Loucy (cell line): ENCODE measurements around the gene BMPER.

ENCODE experiments used
- H2AFZ ChIP-seq: fragments of 200-600 bp; sonication (generic); 2 replicates; pipeline ENCODE4 v1.6.0; 2016; ENCODE audit warnings: antibody characterized with exemption, mild to moderate bottlenecking, low read length, moderate library complexity
- H3F3A ChIP-seq: fragments of 200-600 bp; 2 replicates; pipeline ENCODE4 v1.6.0; 2016; ENCODE audit warnings: antibody characterized with exemption, low read depth, mild to moderate bottlenecking
- H3K27me3 ChIP-seq: fragments of 200-600 bp; sonication (generic); 2 replicates; pipeline ENCODE4 v1.6.1; 2014; ENCODE audit warnings: low read length, mild to moderate bottlenecking; ENCODE audit not compliant: insufficient read depth, poor library complexity, severe bottlenecking
- H3K36me3 ChIP-seq: fragments of 200-600 bp; sonication (generic); 2 replicates; pipeline ENCODE4 v1.6.1; 2016; ENCODE audit warnings: low read length; ENCODE audit not compliant: insufficient read depth
- H3K4me1 ChIP-seq: fragments of 200-600 bp; sonication (generic); 2 replicates; pipeline ENCODE4 v1.5.1; 2014; ENCODE audit warnings: low read length, mild to moderate bottlenecking; ENCODE audit not compliant: insufficient read depth, poor library complexity, severe bottlenecking
- H3K4me2 ChIP-seq: fragments of 200-600 bp; sonication (generic); 2 replicates; pipeline ENCODE4 v1.6.0; 2014; ENCODE audit warnings: antibody characterized with exemption, low read length, low read depth, mild to moderate bottlenecking; ENCODE audit not compliant: poor library complexity, severe bottlenecking
- H3K4me3 ChIP-seq: fragments of 200-600 bp; sonication (generic); 2 replicates; pipeline ENCODE4 v1.5.1; 2014; ENCODE audit warnings: low read length, mild to moderate bottlenecking, mixed read lengths; ENCODE audit not compliant: poor library complexity, severe bottlenecking
- H3K79me2 ChIP-seq: fragments of 200-600 bp; sonication (generic); 2 replicates; pipeline ENCODE4 v1.6.1; 2014; ENCODE audit warnings: low read length; ENCODE audit not compliant: insufficient read depth
- H3K9ac ChIP-seq: fragments of 200-600 bp; sonication (generic); 2 replicates; pipeline ENCODE4 v1.6.0; 2014; ENCODE audit warnings: mild to moderate bottlenecking, low read depth, low read length, moderate library complexity; ENCODE audit not compliant: poor library complexity, severe bottlenecking
- H3K9me2 ChIP-seq: fragments of 200-600 bp; sonication (generic); replicated peaks from 2 replicates; pipeline ENCODE4 v1.6.1; 2016; ENCODE audit warnings: low read depth, low read length, mixed read lengths
- H3K9me3 ChIP-seq: fragments of 200-600 bp; sonication (generic); 2 replicates; pipeline ENCODE4 v1.6.1; 2014; ENCODE audit warnings: mild to moderate bottlenecking, antibody characterized with exemption, low read length, low read depth; ENCODE audit not compliant: insufficient read depth
- H4K20me1 ChIP-seq: fragments of 200-600 bp; sonication (generic); 2 replicates; pipeline ENCODE4 v1.6.0; 2014; ENCODE audit warnings: antibody characterized with exemption, low read length, mild to moderate bottlenecking; ENCODE audit not compliant: insufficient read depth, poor library complexity, severe bottlenecking
- CTCF ChIP-seq: fragments of 200-600 bp; sonication (generic); conservative IDR thresholded peaks from 2 replicates; pipeline ENCODE4 v1.5.1; 2014; ENCODE audit warnings: mild to moderate bottlenecking, antibody characterized with exemption, low read length
- EZH2phosphoT487 ChIP-seq: fragments of 200-600 bp; IDR thresholded peaks from 2 replicates; pipeline ENCODE4 v1.6.1; 2018; ENCODE audit warnings: antibody characterized with exemption, mild to moderate bottlenecking, moderate library complexity, borderline replicate concordance

BMPER gene

DNA sequence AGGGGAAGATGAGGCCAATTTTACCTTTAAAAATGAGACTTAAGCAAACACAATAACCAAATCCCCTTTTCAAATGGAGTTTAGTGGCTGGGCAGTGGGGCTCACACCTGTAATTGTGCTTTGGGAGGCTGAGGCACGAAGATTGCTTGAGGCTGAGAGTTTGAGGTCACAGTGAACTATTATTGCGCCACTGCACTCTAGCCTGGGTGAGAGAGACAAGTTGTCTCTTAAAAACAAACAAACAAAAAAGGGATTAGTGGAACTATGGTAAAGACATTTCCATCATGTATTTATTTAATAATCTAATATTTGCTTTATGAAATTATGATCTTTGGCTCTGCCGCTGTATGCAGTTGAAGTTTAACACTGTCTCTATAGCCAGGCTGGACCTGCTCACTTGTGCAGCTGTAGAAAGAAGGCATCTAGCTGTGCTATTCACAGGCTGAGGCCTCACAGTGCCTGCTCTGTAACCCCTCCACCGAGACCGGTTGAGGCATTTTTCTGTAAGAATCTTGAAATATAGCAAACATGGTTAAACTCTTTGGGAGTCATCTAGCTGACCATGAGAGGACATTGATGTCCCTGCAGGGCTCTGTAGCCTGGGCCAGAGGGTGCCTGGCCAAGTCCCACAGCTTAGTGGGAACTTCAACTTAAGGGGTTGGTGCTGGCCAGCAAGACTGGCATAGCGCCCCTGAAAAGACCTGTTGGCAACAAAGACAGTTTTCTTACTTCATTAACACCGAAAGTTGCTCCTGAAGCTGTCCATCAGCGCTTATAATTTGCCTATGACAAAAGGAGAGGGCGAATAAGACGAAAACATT lies 131.8 kb downstream of the BMPER start:
- H3K36me3 ChIP-seq = no peaks in the 10 kb centered on the region
- H3K27me3 ChIP-seq = no peaks in the 10 kb centered on the region
- no peaks in the 10 kb centered on the region for H3K79me2 ChIP-seq
- H4K20me1 ChIP-seq = no peaks in the 10 kb centered on the region
- no peak overlapping the region for H2AFZ ChIP-seq
- no peak overlapping the region for H3K4me3 ChIP-seq
- TF ChIP-seq EZH2phosphoT487 (no peak), CTCF (no peak)
- H3K9me3 ChIP-seq = no peaks in the 10 kb centered on the region
- H3K9me2 ChIP-seq = no peaks in the 10 kb centered on the region
- no peak overlapping the region for H3K4me2 ChIP-seq
- H3F3A ChIP-seq = no peaks in the 10 kb centered on the region
- no peak overlapping the region for H3K9ac ChIP-seq
- no peaks in the 10 kb centered on the region for H3K4me1 ChIP-seq

- H3K9ac ChIP-seq = no peak overlapping the region
- no peaks in the 10 kb centered on the region for H3K36me3 ChIP-seq
- H3K4me1 ChIP-seq = no peaks in the 10 kb centered on the region
- no peaks in the 10 kb centered on the region for H3F3A ChIP-seq
- H3K9me3 ChIP-seq = no peaks in the 10 kb centered on the region
- H3K27me3 ChIP-seq = no peaks in the 10 kb centered on the region
- H3K4me3 ChIP-seq = no peak overlapping the region
- H3K4me2 ChIP-seq = no peak overlapping the region
- no peaks in the 10 kb centered on the region for H3K79me2 ChIP-seq
- TF ChIP-seq EZH2phosphoT487 = no peak
- TF ChIP-seq CTCF = no peak
- no peaks in the 10 kb centered on the region for H3K9me2 ChIP-seq
- no peak overlapping the region for H2AFZ ChIP-seq
- H4K20me1 ChIP-seq = no peaks in the 10 kb centered on the region
These were observed 133.6 kb downstream of the BMPER start for GRCh38 chr7:34038816-34039470.

GRCh38 chr7:34041707-34042106 lies 136.4 kb downstream of the BMPER start:
- no peaks in the 10 kb centered on the region for H4K20me1 ChIP-seq
- no peak overlapping the region for H3K4me2 ChIP-seq
- no peaks in the 10 kb centered on the region for H3K9me3 ChIP-seq
- H2AFZ ChIP-seq = no peak overlapping the region
- H3K79me2 ChIP-seq = no peaks in the 10 kb centered on the region
- TF ChIP-seq CTCF (no peak), EZH2phosphoT487 (no peak)
- H3K4me3 ChIP-seq = no peak overlapping the region
- no peaks in the 10 kb centered on the region for H3K36me3 ChIP-seq
- no peaks in the 10 kb centered on the region for H3K9me2 ChIP-seq
- no peaks in the 10 kb centered on the region for H3K4me1 ChIP-seq
- H3K9ac ChIP-seq = no peak overlapping the region
- H3F3A ChIP-seq = no peaks in the 10 kb centered on the region
- H3K27me3 ChIP-seq = no peaks in the 10 kb centered on the region
